ENCODE measurements around the gene SLC16A7.

Gene SLC16A7

DNA sequence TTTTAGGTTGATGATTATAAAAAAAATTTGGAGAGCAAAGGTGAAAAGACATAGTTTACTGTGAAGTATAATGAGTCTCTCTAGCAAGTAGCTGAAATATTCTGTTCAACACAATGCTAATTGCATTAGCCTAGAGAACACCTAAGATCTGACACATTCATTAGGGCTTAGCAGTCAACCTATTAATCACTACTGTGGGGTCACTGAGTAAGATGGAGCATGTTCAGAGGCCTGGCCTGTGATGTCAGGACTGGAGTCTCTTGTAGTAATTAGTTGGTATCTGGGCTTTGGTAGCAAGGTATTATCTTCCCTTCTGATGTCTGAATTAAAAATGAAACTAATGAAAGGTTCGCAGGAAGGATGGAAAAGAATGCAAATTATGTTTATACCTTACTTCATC is 112.7 kb downstream of the SLC16A7 start:
- DNase-seq (ENCODE audit: low read depth, low spot score) = no peak
- ChIA-PET CTCF (no interaction called here), POLR2A (no interaction called here)
- H3K4me3 ChIP-seq (ENCODE audit: low read depth, low read length) = no peak overlapping the region
- TF ChIP-seq, protein P1, sequence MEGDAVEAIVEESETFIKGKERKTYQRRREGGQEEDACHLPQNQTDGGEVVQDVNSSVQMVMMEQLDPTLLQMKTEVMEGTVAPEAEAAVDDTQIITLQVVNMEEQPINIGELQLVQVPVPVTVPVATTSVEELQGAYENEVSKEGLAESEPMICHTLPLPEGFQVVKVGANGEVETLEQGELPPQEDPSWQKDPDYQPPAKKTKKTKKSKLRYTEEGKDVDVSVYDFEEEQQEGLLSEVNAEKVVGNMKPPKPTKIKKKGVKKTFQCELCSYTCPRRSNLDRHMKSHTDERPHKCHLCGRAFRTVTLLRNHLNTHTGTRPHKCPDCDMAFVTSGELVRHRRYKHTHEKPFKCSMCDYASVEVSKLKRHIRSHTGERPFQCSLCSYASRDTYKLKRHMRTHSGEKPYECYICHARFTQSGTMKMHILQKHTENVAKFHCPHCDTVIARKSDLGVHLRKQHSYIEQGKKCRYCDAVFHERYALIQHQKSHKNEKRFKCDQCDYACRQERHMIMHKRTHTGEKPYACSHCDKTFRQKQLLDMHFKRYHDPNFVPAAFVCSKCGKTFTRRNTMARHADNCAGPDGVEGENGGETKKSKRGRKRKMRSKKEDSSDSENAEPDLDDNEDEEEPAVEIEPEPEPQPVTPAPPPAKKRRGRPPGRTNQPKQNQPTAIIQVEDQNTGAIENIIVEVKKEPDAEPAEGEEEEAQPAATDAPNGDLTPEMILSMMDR (IDR thresholded peaks at IDR 0.05; ENCODE audit: insufficient read depth, low read length, missing control alignments) = no peak

DNA sequence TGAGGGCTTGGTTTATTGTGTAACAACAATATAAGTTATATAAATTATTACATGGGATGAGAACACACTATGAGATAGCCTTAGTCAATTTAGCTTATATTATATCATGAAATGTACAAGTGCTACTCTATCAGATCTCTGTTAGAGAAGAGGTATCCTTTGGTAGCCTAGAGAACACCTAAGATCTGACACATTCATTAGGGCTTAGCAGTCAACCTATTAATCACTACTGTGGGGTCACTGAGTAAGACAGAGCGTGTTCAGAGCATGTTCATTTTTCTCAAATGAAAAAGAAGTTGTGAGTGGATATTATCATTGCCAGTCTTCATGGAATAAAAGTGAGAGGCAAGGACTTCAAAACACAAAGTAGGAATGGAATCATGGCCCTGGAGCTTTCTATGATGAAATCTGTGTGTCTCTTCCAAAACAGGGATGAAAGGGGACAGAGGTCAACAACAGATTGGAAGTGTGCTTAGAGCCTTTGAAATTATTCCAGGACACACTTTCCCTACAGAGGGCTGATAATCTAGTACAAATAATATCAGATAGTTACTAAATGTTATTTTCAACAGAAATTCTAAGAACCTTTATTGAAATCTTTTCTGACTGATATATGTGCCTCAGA is 114.3 kb downstream of the SLC16A7 start:
- DNase-seq (ENCODE audit: low read depth, low spot score) = no peak
- H3K4me3 ChIP-seq (ENCODE audit: low read depth, low read length) = no peak overlapping the region
- POLR2A ChIA-PET = no interaction called here
- CTCF ChIA-PET = interaction anchor here (1.0 to 1.3 kb wide), 3 partner anchors 10 to 26 kb away, joined by 3 to 4 read pairs (median 3); no protein-coding TSS in a partner anchor
- TF ChIP-seq, protein P1 (IDR thresholded peaks at IDR 0.05; ENCODE audit: insufficient read depth, low read length, missing control alignments) = no peak

DNA sequence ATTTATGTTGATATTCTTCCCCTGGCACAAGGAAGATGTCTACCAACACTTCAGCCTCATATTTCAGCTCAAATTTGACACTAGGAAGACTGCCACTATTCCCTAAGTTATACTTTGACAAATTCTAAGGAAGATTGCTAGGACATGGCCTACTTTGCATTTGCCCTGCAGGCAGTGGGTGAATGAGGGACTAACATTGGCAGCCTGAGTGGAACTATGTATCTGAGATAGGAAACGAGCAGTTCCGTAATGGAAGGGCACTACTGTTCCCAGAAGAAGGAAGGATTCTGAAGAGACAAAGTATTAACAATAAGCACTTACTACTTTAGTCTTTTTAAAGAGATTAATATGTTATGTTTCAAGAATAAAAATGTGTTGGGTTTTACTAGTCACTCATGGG is 115.1 kb downstream of the SLC16A7 start:
- POLR2A ChIA-PET = no interaction called here
- DNase-seq (ENCODE audit: low read depth, low spot score) = no peak
- CTCF ChIA-PET = no interaction called here
- TF ChIP-seq, protein P1 (IDR thresholded peaks at IDR 0.05; ENCODE audit: insufficient read depth, low read length, missing control alignments) = no peak
- no peak overlapping the region for H3K4me3 ChIP-seq (ENCODE audit: low read depth, low read length)

DNA sequence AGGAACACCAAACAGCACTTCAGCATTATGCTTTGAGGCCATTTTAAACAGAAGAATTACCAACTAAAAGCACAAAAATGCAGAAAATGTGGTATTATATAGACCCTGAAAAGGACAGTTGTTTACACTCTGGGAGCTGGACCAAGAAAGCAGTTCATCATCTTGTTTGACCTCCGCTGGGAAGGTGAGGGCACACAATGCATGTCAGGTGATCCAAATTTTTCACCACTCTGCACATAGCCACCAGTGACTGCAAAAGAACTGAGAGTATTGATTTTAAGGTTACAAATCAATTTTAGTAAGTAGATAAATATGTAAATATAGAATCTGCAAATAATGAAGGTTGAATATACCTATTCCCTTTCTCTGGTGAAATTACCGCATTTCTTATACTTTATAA is 119.6 kb downstream of the SLC16A7 start:
- TF ChIP-seq, protein P1 (IDR thresholded peaks at IDR 0.05; ENCODE audit: insufficient read depth, low read length, missing control alignments) = no peak
- DNase-seq (ENCODE audit: low read depth, low spot score) = no peak
- ChIA-PET POLR2A (no interaction called here), CTCF (no interaction called here)
- no peak overlapping the region for H3K4me3 ChIP-seq (ENCODE audit: low read depth, low read length)

DNA sequence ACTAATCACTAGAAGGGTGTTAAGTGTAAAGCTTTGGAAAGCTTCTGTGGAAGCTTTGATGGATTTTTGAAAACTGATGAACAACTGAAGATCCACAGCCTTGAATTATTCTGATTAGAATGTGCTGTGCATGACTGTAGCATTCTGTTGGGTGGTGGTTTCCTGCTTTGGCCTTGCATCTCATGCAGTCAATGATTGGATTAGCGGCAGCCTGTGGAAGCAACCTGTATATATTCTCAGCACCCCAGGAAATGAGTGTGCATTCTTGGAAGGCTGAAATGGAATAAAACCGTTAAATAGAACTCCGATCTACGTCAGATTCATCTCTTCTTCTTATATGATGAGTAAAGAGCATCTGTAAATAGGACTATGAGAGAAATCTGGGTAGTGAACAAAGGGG is 120.2 kb downstream of the SLC16A7 start:
- CTCF ChIA-PET = no interaction called here
- no peak for DNase-seq (ENCODE audit: low read depth, low spot score)
- TF ChIP-seq, protein P1 (IDR thresholded peaks at IDR 0.05; ENCODE audit: insufficient read depth, low read length, missing control alignments) = no peak
- no peak overlapping the region for H3K4me3 ChIP-seq (ENCODE audit: low read depth, low read length)
- POLR2A ChIA-PET = no interaction called here

DNA sequence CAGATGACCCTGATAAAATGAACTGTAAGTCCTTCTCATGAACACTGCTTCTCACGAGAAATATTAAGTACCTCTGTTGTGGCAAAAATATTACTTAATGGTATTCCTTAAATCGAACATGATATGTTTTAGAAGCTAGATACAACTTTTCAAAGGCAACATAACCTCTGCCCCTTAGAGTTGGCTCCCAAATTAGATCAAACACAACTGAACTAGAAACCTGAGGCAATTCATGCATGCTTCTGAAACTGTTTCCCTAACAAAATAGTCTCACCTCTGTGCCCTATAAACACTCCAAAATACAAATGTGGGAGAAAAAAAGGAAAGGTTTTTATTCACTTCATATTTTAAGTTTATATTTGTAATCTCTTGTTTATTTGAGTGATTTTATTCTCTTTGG is 121.6 kb downstream of the SLC16A7 start:
- H3K4me3 ChIP-seq (ENCODE audit: low read depth, low read length) = no peak overlapping the region
- no peak for DNase-seq (ENCODE audit: low read depth, low spot score)
- TF ChIP-seq, protein P1 (IDR thresholded peaks at IDR 0.05; ENCODE audit: insufficient read depth, low read length, missing control alignments) = no peak
- POLR2A ChIA-PET = no interaction called here
- CTCF ChIA-PET = interaction anchor here (1.2 kb wide), 1 partner anchor 14 kb away, joined by 3 read pairs; no protein-coding TSS in a partner anchor

Measured in AG04449 (cell line).